ENCODE results near the gene IRF4.

GRCh38 chr6:389143-389542 is 2.4 kb upstream of the IRF4 start:
- TF ChIP-seq PATZ1 (CRISPR knock-in tag; IDR thresholded peaks at IDR 0.05; ENCODE audit: borderline replicate concordance) (no peak), ZNF565 (CRISPR knock-in tag; conservative IDR thresholded peaks at IDR 0.05; ENCODE audit: low read depth) (no peak), ISL1 (CRISPR knock-in tag; IDR thresholded peaks at IDR 0.05) (no peak), RARB (CRISPR knock-in tag; IDR thresholded peaks at IDR 0.05) (no peak), TSHZ2 (CRISPR knock-in tag; IDR thresholded peaks at IDR 0.05) (no peak), CSRNP3 (CRISPR knock-in tag; IDR thresholded peaks at IDR 0.05) (no peak), SNAI2 (CRISPR knock-in tag; IDR thresholded peaks at IDR 0.05) (no peak), ARNTL (CRISPR knock-in tag; IDR thresholded peaks at IDR 0.05; ENCODE audit: borderline replicate concordance, low read depth) (no peak), ZNF8 (CRISPR knock-in tag; IDR thresholded peaks at IDR 0.05) (no peak), POU6F1 (CRISPR knock-in tag; IDR thresholded peaks at IDR 0.05; ENCODE audit: borderline replicate concordance, low read depth) (no peak), ZNF70 (CRISPR knock-in tag; IDR thresholded peaks at IDR 0.05) (no peak), ZC3H10 (CRISPR knock-in tag; IDR thresholded peaks at IDR 0.05) (no peak), CSDC2 (CRISPR knock-in tag; IDR thresholded peaks at IDR 0.05) (no peak), GLIS3 (CRISPR knock-in tag; IDR thresholded peaks at IDR 0.05) (no peak)

Measured in SK-N-SH treated with all-trans-retinoic acid at 6 μM for 48 hours (cell line).